Keratinocyte (primary cell): ENCODE results near the gene ABCC4. TPM values are rescaled to one million over a fixed set of nuclear protein-coding genes. Genes with fewer than 3 reads are reported as not detected.
A peak's percentile ranks its signal among the peaks of the same experiment; 100 is the strongest.

Experiments
- DNase-seq: peaks from one replicate; pipeline ENCODE4 v3.0.0-alpha.2; 2011; ENCODE audit warnings: low read depth, missing footprints, low spot score
- FAIRE-seq: peaks from 2 replicates; lab custom pipeline; 2011; peaks lifted over from hg19 to GRCh38; lab: Jason Lieb, UNC
- H2AFZ ChIP-seq: 2 replicates; pipeline ENCODE4 v1.6.0; 2012; ENCODE audit warnings: low read length, control low read depth, inconsistent platforms; ENCODE audit not compliant: control insufficient read depth
- H3K27ac ChIP-seq: 2 replicates; pipeline ENCODE4 v1.5.1; 2011; ENCODE audit warnings: low read length; ENCODE audit not compliant: control insufficient read depth, insufficient read depth
- H3K27me3 ChIP-seq: 3 replicates; pipeline ENCODE4 v1.6.0; 2011; ENCODE audit warnings: low read length; ENCODE audit not compliant: control insufficient read depth, insufficient read depth; ENCODE audit errors: extremely low read depth
- H3K36me3 ChIP-seq, 2 experiments: 2 replicates in 1 of 2; 3 replicates in 1 of 2; pipeline ENCODE4 v1.5.1; 2011; ENCODE audit warnings: low read length in 2 of 2, mild to moderate bottlenecking in 1 of 2; ENCODE audit not compliant: control insufficient read depth in 2 of 2, insufficient read depth in 2 of 2; ENCODE audit errors: extremely low read depth in 1 of 2
- H3K4me1 ChIP-seq: 3 replicates; pipeline ENCODE4 v1.5.1; 2011; ENCODE audit warnings: low read length; ENCODE audit not compliant: control insufficient read depth, insufficient read depth; ENCODE audit errors: extremely low read depth
- H3K4me2 ChIP-seq: 3 replicates; pipeline ENCODE4 v1.6.0; 2011; ENCODE audit warnings: low read depth, low read length; ENCODE audit not compliant: control insufficient read depth, insufficient read depth; ENCODE audit errors: extremely low read depth
- H3K4me3 ChIP-seq, 3 experiments: fragments of 200-600 bp in 1 of 3; sonication (generic) in 1 of 3; 2 replicates in 2 of 3; 3 replicates in 1 of 3; pipeline ENCODE4 v1.5.1; 2011 to 2016; ENCODE audit warnings: low read length in 3 of 3, mild to moderate bottlenecking in 3 of 3, control low read depth in 2 of 3, inconsistent platforms in 1 of 3, low read depth in 1 of 3, mixed read lengths in 1 of 3, mixed run types in 1 of 3, moderate library complexity in 1 of 3; ENCODE audit not compliant: control insufficient read depth in 2 of 3, insufficient read depth in 2 of 3; ENCODE audit errors: extremely low read depth in 1 of 3
- H3K79me2 ChIP-seq: 2 replicates; pipeline ENCODE4 v1.6.0; 2012; ENCODE audit warnings: low read length; ENCODE audit not compliant: control insufficient read depth, insufficient read depth
- H3K9ac ChIP-seq: 3 replicates; pipeline ENCODE4 v1.6.0; 2011; ENCODE audit warnings: low read length; ENCODE audit not compliant: control insufficient read depth, insufficient read depth; ENCODE audit errors: extremely low read depth
- H3K9me1 ChIP-seq: 3 replicates; pipeline ENCODE4 v1.6.0; 2011; ENCODE audit warnings: low read length; ENCODE audit not compliant: control insufficient read depth, insufficient read depth; ENCODE audit errors: extremely low read depth
- H3K9me3 ChIP-seq: 2 replicates; pipeline ENCODE4 v1.5.1; 2012; ENCODE audit warnings: low read depth, low read length; ENCODE audit not compliant: control insufficient read depth
- H4K20me1 ChIP-seq: 3 replicates; pipeline ENCODE4 v1.6.0; 2011; ENCODE audit warnings: low read length; ENCODE audit not compliant: control insufficient read depth, insufficient read depth; ENCODE audit errors: extremely low read depth
- EZH2 ChIP-seq: IDR thresholded peaks from one replicate; pipeline ENCODE4 v1.6.1; 2012; ENCODE audit warnings: inconsistent platforms, mild to moderate bottlenecking, low read length, moderate library complexity
- dilution Hi-C: fragments of 300-500 bp; cut with MboI; formaldehyde crosslinking; loops from one replicate; pipeline ENCODE4 v1.7.0; 2020; ENCODE audit warnings: low sequenced_read_pairs; ENCODE audit not compliant: extremely low pct_ligation_motif_present
- polyA plus RNA-seq, 5 experiments: library from polyadenylated mRNA; depleted of rRNA in 3 of 5; stranded (reverse) in 3 of 5; stranded (forward) in 1 of 5; unstranded in 1 of 5; fragments of >200 nt; gene quantifications; 1 replicate in 1 of 5; 2 replicates in 3 of 5; 3 replicates in 1 of 5; pipeline versions ENCODE4 v1.2.1 to v1.2.3, GENCODE V29; 2011 to 2012; ENCODE audit warnings: missing spikeins in 2 of 5, low read depth in 1 of 5, low replicate concordance in 1 of 5
- TF ChIP-seq, protein P1 (sequence below), 3 experiments: IDR thresholded peaks in 1 of 3; conservative IDR thresholded peaks in 1 of 3; optimal IDR thresholded peaks in 1 of 3; 2 replicates in 2 of 3; 3 replicates in 1 of 3; pipeline versions ENCODE3 to v1.5.1; 2011; ENCODE audit warnings: low read length in 3 of 3, mild to moderate bottlenecking in 3 of 3, moderate library complexity in 2 of 3, control low read depth in 1 of 3, inconsistent platforms in 1 of 3; ENCODE audit not compliant: insufficient read depth in 2 of 3; ENCODE audit errors: extremely low read depth in 1 of 3

Gene ABCC4
- polyA plus RNA-seq, 1 donor (not counting 4 experiments of a cell fraction or from before 2014, with no cell fraction given) = 13.8 TPM

DNA sequence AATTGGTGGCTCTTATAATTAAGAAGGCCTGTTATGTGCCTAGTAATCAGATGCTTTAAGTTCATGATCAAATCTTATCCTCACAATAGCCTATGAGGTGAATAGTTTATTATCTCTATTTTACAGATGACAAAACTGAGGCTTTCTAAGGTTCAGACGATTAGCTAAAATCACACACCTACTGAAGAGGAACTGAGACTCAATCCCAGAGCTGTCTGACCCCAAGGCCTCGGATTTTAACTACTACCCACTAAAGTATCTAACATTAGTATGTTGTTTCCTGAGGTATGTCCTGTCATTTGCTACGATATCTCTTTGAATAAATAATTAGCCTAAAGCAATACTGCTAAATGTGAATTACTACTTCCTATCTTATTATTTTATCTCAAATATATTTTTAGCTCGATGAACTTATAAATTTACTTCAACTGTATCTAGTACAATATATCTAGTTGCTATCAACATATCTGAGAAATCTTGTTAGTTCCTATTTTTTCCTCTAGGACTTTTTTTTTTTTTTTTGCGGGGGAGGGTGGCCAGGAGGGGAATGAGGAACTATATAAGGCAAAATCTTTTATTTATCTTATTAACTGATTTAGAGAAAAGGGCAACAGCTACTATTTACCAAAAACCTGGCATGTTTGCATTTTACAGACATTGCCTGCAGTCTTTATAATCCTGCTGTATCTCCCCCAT is 118.5 kb downstream of the ABCC4 start:
- H3K4me3 ChIP-seq = no peak overlapping the region
- H3K9me1 ChIP-seq = no peaks in the 10 kb centered on the region
- H3K27ac ChIP-seq = no peak overlapping the region
- TF ChIP-seq EZH2 = no peak
- TF ChIP-seq, protein P1, sequence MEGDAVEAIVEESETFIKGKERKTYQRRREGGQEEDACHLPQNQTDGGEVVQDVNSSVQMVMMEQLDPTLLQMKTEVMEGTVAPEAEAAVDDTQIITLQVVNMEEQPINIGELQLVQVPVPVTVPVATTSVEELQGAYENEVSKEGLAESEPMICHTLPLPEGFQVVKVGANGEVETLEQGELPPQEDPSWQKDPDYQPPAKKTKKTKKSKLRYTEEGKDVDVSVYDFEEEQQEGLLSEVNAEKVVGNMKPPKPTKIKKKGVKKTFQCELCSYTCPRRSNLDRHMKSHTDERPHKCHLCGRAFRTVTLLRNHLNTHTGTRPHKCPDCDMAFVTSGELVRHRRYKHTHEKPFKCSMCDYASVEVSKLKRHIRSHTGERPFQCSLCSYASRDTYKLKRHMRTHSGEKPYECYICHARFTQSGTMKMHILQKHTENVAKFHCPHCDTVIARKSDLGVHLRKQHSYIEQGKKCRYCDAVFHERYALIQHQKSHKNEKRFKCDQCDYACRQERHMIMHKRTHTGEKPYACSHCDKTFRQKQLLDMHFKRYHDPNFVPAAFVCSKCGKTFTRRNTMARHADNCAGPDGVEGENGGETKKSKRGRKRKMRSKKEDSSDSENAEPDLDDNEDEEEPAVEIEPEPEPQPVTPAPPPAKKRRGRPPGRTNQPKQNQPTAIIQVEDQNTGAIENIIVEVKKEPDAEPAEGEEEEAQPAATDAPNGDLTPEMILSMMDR (optimal IDR thresholded peaks at IDR 0.05 in 1 of 3, IDR thresholded peaks at IDR 0.05 in 1 of 3, conservative IDR thresholded peaks at IDR 0.05 in 1 of 3; ENCODE audit: extremely low read depth in 1 of 3, insufficient read depth in 2 of 3, low read length in 3 of 3) = no peak
- no peaks in the 10 kb centered on the region for H3K36me3 ChIP-seq
- no peaks in the 10 kb centered on the region for H3K79me2 ChIP-seq
- no peak for DNase-seq
- no peaks in the 10 kb centered on the region for H3K9me3 ChIP-seq
- no peak for FAIRE-seq
- dilution Hi-C loops = no loop called here
- H3K4me1 ChIP-seq = no peaks in the 10 kb centered on the region
- no peaks in the 10 kb centered on the region for H4K20me1 ChIP-seq
- no peak overlapping the region for H2AFZ ChIP-seq
- H3K4me2 ChIP-seq = no peak overlapping the region
- no peak overlapping the region for H3K9ac ChIP-seq
- no peaks in the 10 kb centered on the region for H3K27me3 ChIP-seq

DNA sequence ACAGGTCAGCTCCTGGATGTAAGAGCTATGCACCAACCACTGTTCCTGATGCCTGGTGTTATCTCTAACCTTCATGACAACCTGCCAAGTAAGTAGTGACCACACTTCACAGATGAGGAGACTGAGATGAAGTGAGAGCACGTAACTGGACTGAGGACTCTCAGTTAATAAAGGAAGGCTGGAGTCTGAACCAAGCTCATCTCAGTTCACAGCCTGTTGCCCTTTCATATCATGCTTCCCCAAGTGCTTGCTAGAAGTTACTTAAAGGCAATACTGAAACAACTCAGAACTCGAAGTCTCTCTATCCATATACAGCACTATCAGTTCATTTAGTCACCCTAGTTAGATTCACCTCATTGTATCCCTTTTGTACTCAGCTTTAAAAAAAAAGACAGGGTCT is 119.7 kb downstream of the ABCC4 start:
- no peak overlapping the region for H3K27ac ChIP-seq
- FAIRE-seq (peak; percentile 32), DNase-seq (no peak)
- dilution Hi-C loops = no loop called here
- H3K4me2 ChIP-seq = no peak overlapping the region
- H3K27me3 ChIP-seq = no peaks in the 10 kb centered on the region
- H3K9me3 ChIP-seq = no peaks in the 10 kb centered on the region
- peaks cover 0 to 2% of the 10 kb centered on the region in 2 experiments for H3K36me3 ChIP-seq
- no peaks in the 10 kb centered on the region for H3K79me2 ChIP-seq
- no peaks in the 10 kb centered on the region for H3K4me1 ChIP-seq
- H3K9ac ChIP-seq = no peak overlapping the region
- TF ChIP-seq, protein P1 (optimal IDR thresholded peaks at IDR 0.05 in 1 of 3, IDR thresholded peaks at IDR 0.05 in 1 of 3, conservative IDR thresholded peaks at IDR 0.05 in 1 of 3; ENCODE audit: extremely low read depth in 1 of 3, insufficient read depth in 2 of 3, low read length in 3 of 3) = no peak
- TF ChIP-seq EZH2 = no peak
- no peaks in the 10 kb centered on the region for H3K9me1 ChIP-seq
- no peak overlapping the region for H2AFZ ChIP-seq
- H4K20me1 ChIP-seq = no peaks in the 10 kb centered on the region
- H3K4me3 ChIP-seq = no peak overlapping the region
